ENCODE measurements around the gene EIF4G1. TPM values are rescaled to one million over a fixed set of nuclear protein-coding genes. Genes with fewer than 3 reads are reported as not detected.

The EIF4G1 gene
- total and polyA plus RNA-seq, 2 donors (not counting 3 experiments of a cell fraction or from before 2014, with no cell fraction given), result 355 to 532 TPM

DNA sequence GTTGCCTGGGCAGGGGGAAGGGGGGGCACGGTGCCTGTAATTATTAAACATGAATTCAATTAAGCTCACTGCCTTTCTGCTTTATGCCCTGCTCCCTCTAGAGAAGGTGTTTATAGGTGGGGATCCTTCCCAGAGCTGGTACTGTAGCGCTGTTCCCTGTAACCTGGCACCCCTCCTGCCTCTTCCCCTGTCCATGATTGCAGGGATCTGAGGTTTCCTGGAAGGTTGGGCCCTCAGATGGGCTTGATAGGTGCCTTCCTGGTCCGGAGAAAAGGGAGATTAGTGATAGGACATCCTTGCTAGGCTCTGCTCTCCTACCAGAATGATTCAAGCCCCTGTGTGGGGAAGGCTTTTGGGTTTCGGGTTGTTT, 20.9 kb downstream of the EIF4G1 start:
- no TSS peak for BruUV-seq (replicated peaks)
- TF ChIP-seq MYC (IDR thresholded peaks at IDR 0.05; ENCODE audit: low read depth, low read length), result no peak
- TF ChIP-seq FOS (IDR thresholded peaks at IDR 0.05; ENCODE audit: borderline replicate concordance, insufficient read depth, low read length), result no peak
- no peak for TF ChIP-seq MAX (IDR thresholded peaks at IDR 0.05; ENCODE audit: insufficient read depth, insufficient read length)
- no peak for TF ChIP-seq EZH2 (IDR thresholded peaks at IDR 0.05; ENCODE audit: borderline replicate concordance, low read depth, low read length, severe bottlenecking)
- TF ChIP-seq POLR2A (IDR thresholded peaks at IDR 0.05; ENCODE audit: low read depth, low read length), result no peak
- TF ChIP-seq JUN (IDR thresholded peaks at IDR 0.05; ENCODE audit: borderline replicate concordance, insufficient read depth, insufficient read length, low read depth), result no peak
- TF ChIP-seq GATA2 (IDR thresholded peaks at IDR 0.05; ENCODE audit: insufficient read depth, insufficient read length, low read depth, low read length), result no peak
- TF ChIP-seq, protein P1, sequence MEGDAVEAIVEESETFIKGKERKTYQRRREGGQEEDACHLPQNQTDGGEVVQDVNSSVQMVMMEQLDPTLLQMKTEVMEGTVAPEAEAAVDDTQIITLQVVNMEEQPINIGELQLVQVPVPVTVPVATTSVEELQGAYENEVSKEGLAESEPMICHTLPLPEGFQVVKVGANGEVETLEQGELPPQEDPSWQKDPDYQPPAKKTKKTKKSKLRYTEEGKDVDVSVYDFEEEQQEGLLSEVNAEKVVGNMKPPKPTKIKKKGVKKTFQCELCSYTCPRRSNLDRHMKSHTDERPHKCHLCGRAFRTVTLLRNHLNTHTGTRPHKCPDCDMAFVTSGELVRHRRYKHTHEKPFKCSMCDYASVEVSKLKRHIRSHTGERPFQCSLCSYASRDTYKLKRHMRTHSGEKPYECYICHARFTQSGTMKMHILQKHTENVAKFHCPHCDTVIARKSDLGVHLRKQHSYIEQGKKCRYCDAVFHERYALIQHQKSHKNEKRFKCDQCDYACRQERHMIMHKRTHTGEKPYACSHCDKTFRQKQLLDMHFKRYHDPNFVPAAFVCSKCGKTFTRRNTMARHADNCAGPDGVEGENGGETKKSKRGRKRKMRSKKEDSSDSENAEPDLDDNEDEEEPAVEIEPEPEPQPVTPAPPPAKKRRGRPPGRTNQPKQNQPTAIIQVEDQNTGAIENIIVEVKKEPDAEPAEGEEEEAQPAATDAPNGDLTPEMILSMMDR (IDR thresholded peaks at IDR 0.05; ENCODE audit: extremely low read depth in 1 of 2, insufficient read depth in 1 of 2, low read depth in 1 of 2, low read length in 2 of 2), result no peak
- no peak for TF ChIP-seq POLR2AphosphoS5 (IDR thresholded peaks at IDR 0.05; ENCODE audit: insufficient read depth, low read depth, low read length)
- Histone ChIP-seq H3K4me3 (replicated peaks in 1 of 3; ENCODE audit: insufficient read depth in 1 of 3, low read depth in 1 of 3, low read length in 3 of 3) (no peak overlapping the region), H2AFZ (ENCODE audit: low read depth, low read length) (no peak overlapping the region), H4K20me1 (replicated peaks; ENCODE audit: control insufficient read depth, extremely low read depth, insufficient read depth, low read length) (no peaks in the 10 kb centered on the region), H3K36me3 (ENCODE audit: control insufficient read depth in 2 of 2, extremely low read depth in 1 of 2, insufficient read depth in 2 of 2, low read length in 2 of 2) (peaks cover 20 to 24% of the 10 kb centered on the region in 2 experiments), H3K4me1 (ENCODE audit: control insufficient read depth, extremely low read depth, insufficient read depth, low read length) (peaks cover 75% of the 10 kb centered on the region), H3K4me2 (ENCODE audit: insufficient read depth, low read length) (no peak overlapping the region), H3K27ac (ENCODE audit: insufficient read depth, low read depth, low read length) (peak overlapping the region; percentile 99), H3K27me3 (ENCODE audit: control insufficient read depth in 2 of 2, insufficient read depth in 2 of 2, low read length in 2 of 2) (no peaks in the 10 kb centered on the region), H3K9me1 (replicated peaks; ENCODE audit: control insufficient read depth, extremely low read depth, insufficient read depth, low read length) (no peaks in the 10 kb centered on the region), H3K9ac (replicated peaks; ENCODE audit: extremely low read depth, insufficient read depth, low read length) (peak overlapping the region; percentile 76), H3K79me2 (ENCODE audit: control insufficient read depth, insufficient read depth, low read length) (peaks cover 41% of the 10 kb centered on the region), H3K9me3 (replicated peaks; ENCODE audit: control insufficient read depth, insufficient read depth, low read length) (no peaks in the 10 kb centered on the region)
- FAIRE-seq (no peak), DNase-seq (ENCODE audit: low read depth, low spot score) (peak; percentile 4)
- ChIA-PET CTCF (no interaction called here), POLR2A (interaction anchor here (1.0 kb wide), 1 partner anchor 16 kb away, joined by 3 read pairs; no protein-coding TSS in a partner anchor)
- dilution Hi-C loops (cut with MboI; ENCODE audit: extremely low pct_ligation_motif_present, low sequenced_read_pairs) (no loop called here), intact Hi-C loops (cut with micrococcal nuclease) (loop anchor here (10.0 kb wide), 1 partner anchor 1600 kb away; the partner anchor contains the start of gene TRA2B)
